Inflammatory macrophage treated with lipopolysaccharide for 1 hour (primary cell): ENCODE data around the gene PPT2.

Source experiments
- DNase-seq, 2 donors: peaks; one replicate each; pipeline ENCODE4 v3.0.0-alpha.2; 2020 to 2022

PPT2 gene

GRCh38 chr6:32152769-32153563 lies 975 bp upstream of the PPT2 start:
- DNase-seq, result no peak

GRCh38 chr6:32154514-32155161 lies 697 bp downstream of the PPT2 start:
- peak in 1 of 2 donors; percentile 9 for DNase-seq

- DNase-seq, result no peak
These were observed 3.0 kb downstream of the PPT2 start for GRCh38 chr6:32156891-32157290.

GRCh38 chr6:32158052-32158451 lies 4.1 kb downstream of the PPT2 start:
- DNase-seq, result no peak

- no peak for DNase-seq
These were observed 9.8 kb downstream of the PPT2 start for GRCh38 chr6:32163559-32164258.

GRCh38 chr6:32164295-32164694 lies 10.4 kb downstream of the PPT2 start, which contains the start of gene EGFL8:
Gene EGFL8 (plus strand): TSS chr6:32164595. CDS start chr6:32166166, 1,571 bp downstream.
- DNase-seq, result no peak

- no peak for DNase-seq
These were observed 12.6 kb downstream of the PPT2 start for GRCh38 chr6:32166411-32167061.

GRCh38 chr6:32167154-32167760 lies 13.3 kb downstream of the PPT2 start:
- no peak for DNase-seq

GRCh38 chr6:32167761-32168262 lies 13.9 kb downstream of the PPT2 start:
- DNase-seq, result no peak

GRCh38 chr6:32168350-32168749 lies 14.4 kb downstream of the PPT2 start:
- DNase-seq, result no peak

GRCh38 chr6:32168807-32169591 lies 15.1 kb downstream of the PPT2 start:
- no peak for DNase-seq

- no peak for DNase-seq
These were observed 16.4 kb downstream of the PPT2 start for GRCh38 chr6:32170294-32170693.

GRCh38 chr6:32171234-32171633 lies 17.3 kb downstream of the PPT2 start:
- no peak for DNase-seq

GRCh38 chr6:32173051-32173727 lies 19.2 kb downstream of the PPT2 start:
- DNase-seq, result no peak

GRCh38 chr6:32174416-32174815 lies 20.5 kb downstream of the PPT2 start:
- DNase-seq, result no peak

GRCh38 chr6:32175322-32175710 lies 21.4 kb downstream of the PPT2 start:
- no peak for DNase-seq

GRCh38 chr6:32175711-32176475 lies 22.0 kb downstream of the PPT2 start, which contains the start of gene AGPAT1:
Gene AGPAT1 (minus strand): TSS chr6:32176084. CDS start chr6:32171496, 4,588 bp downstream.
- peak; percentile 89 to 99 for DNase-seq

GRCh38 chr6:32176476-32177182 lies 22.7 kb downstream of the PPT2 start:
- DNase-seq, result no peak

- DNase-seq, result no peak
These were observed 23.3 kb downstream of the PPT2 start for GRCh38 chr6:32177183-32177787.
